Loucy (cell line): Measurements from ENCODE around the gene CCN6.
A peak's percentile ranks its signal among the peaks of the same experiment; 100 is the strongest.

ENCODE experiments used
- EZH2phosphoT487 ChIP-seq: fragments of 200-600 bp; IDR thresholded peaks from 2 replicates; pipeline ENCODE4 v1.6.1; 2018; ENCODE audit warnings: antibody characterized with exemption, mild to moderate bottlenecking, moderate library complexity, borderline replicate concordance
- TF ChIP-seq, protein P1 (sequence below): fragments of 200-600 bp; sonication (generic); conservative IDR thresholded peaks from 2 replicates; pipeline ENCODE4 v1.5.1; 2014; ENCODE audit warnings: mild to moderate bottlenecking, antibody characterized with exemption, low read length

- TF ChIP-seq, protein P1, sequence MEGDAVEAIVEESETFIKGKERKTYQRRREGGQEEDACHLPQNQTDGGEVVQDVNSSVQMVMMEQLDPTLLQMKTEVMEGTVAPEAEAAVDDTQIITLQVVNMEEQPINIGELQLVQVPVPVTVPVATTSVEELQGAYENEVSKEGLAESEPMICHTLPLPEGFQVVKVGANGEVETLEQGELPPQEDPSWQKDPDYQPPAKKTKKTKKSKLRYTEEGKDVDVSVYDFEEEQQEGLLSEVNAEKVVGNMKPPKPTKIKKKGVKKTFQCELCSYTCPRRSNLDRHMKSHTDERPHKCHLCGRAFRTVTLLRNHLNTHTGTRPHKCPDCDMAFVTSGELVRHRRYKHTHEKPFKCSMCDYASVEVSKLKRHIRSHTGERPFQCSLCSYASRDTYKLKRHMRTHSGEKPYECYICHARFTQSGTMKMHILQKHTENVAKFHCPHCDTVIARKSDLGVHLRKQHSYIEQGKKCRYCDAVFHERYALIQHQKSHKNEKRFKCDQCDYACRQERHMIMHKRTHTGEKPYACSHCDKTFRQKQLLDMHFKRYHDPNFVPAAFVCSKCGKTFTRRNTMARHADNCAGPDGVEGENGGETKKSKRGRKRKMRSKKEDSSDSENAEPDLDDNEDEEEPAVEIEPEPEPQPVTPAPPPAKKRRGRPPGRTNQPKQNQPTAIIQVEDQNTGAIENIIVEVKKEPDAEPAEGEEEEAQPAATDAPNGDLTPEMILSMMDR, result peak; percentile 51
- no peak for TF ChIP-seq EZH2phosphoT487
Observed at GRCh38 chr6:112086744-112087135, 32.8 kb downstream of the CCN6 start.
